ENCODE data around the gene DAPK1.

DAPK1 gene

DNA sequence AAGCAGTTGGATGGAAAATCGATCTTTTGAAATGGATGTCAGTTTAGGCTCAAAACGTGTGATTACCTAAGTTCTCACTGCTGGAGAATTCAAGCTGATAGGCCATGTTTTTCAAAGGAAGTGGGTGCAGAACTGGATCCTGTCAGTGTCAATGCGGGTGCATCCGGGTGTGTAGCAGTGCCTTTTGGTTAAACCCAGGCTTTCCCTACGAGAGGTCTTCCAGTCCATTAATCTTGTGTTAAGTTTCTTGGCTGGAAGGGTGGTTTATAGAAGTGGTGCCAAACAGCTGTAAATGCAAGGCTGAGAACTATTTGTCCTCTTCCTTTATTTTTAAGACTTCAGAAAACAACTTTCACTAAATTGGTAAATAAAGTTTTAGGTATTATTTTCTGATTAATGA lies 71.9 kb downstream of the DAPK1 start:
- ATAC-seq (no peak), DNase-seq (no peak)
- Mint-ChIP-seq H3K27ac (no peak overlapping the region), H3K4me3 (no peak overlapping the region), H3K36me3 (ENCODE audit: low read depth) (no peaks in the 10 kb centered on the region), H3K4me1 (no peaks in the 10 kb centered on the region), H3K27me3 (no peaks in the 10 kb centered on the region), H3K9me3 (no peaks in the 10 kb centered on the region)

- DNase-seq = no peak
Measured at GRCh38 chr9:87570000-87570908, 72.6 kb downstream of the DAPK1 start.

DNA sequence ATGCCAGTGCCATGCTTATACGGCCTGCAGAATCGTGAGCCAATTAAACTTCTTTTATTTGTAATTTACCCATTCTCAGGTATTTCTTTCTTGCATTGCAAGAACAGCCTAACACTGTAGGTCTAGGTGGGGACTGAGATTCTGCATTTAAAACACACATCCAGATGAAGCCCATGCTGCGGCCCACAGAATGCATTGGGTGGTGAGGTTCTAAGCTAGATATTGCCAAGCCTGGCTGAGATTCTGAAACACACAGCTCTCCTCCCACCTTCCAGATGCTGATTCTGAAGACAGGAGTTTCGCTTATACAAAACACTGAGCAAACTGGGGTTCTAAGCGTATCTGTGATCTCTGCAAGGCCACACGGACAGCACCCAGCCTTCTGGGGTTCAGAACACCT lies 75.1 kb downstream of the DAPK1 start:
- H3K27me3 Mint-ChIP-seq = no peaks in the 10 kb centered on the region
- no peak overlapping the region for H3K27ac Mint-ChIP-seq
- DNase-seq = no peak
- no peaks in the 10 kb centered on the region for H3K4me1 Mint-ChIP-seq
- no peak for ATAC-seq
- no peaks in the 10 kb centered on the region for H3K9me3 Mint-ChIP-seq
- no peak overlapping the region for H3K4me3 Mint-ChIP-seq
- no peaks in the 10 kb centered on the region for H3K36me3 Mint-ChIP-seq (ENCODE audit: low read depth)

More at GRCh38 chr9:87570000-87570908, 72.6 kb downstream of the DAPK1 start:
- no peaks in the 10 kb centered on the region for H3K9me3 Mint-ChIP-seq
- no peak overlapping the region for H3K27ac Mint-ChIP-seq
- no peak for ATAC-seq
- no peaks in the 10 kb centered on the region for H3K27me3 Mint-ChIP-seq
- H3K4me3 Mint-ChIP-seq = no peak overlapping the region
- H3K4me1 Mint-ChIP-seq = no peaks in the 10 kb centered on the region
- H3K36me3 Mint-ChIP-seq (ENCODE audit: low read depth) = no peaks in the 10 kb centered on the region

GRCh38 chr9:87573841-87574342 lies 76.2 kb downstream of the DAPK1 start:
- Mint-ChIP-seq H3K4me1 (no peaks in the 10 kb centered on the region), H3K9me3 (no peaks in the 10 kb centered on the region), H3K27ac (no peak overlapping the region), H3K36me3 (ENCODE audit: low read depth) (no peaks in the 10 kb centered on the region), H3K27me3 (no peaks in the 10 kb centered on the region), H3K4me3 (no peak overlapping the region)
- no peak for ATAC-seq
- no peak for DNase-seq

GRCh38 chr9:87577746-87578145 lies 80.1 kb downstream of the DAPK1 start:
- DNase-seq (no peak), ATAC-seq (no peak)
- Mint-ChIP-seq H3K4me1 (no peaks in the 10 kb centered on the region), H3K27ac (no peak overlapping the region), H3K4me3 (no peak overlapping the region), H3K9me3 (no peaks in the 10 kb centered on the region), H3K27me3 (no peaks in the 10 kb centered on the region), H3K36me3 (ENCODE audit: low read depth) (no peaks in the 10 kb centered on the region)

GRCh38 chr9:87578625-87579024 lies 81.0 kb downstream of the DAPK1 start:
- no peaks in the 10 kb centered on the region for H3K9me3 Mint-ChIP-seq
- DNase-seq (no peak), ATAC-seq (no peak)
- H3K36me3 Mint-ChIP-seq (ENCODE audit: low read depth) = no peaks in the 10 kb centered on the region
- no peaks in the 10 kb centered on the region for H3K4me1 Mint-ChIP-seq
- no peaks in the 10 kb centered on the region for H3K27me3 Mint-ChIP-seq
- no peak overlapping the region for H3K4me3 Mint-ChIP-seq
- H3K27ac Mint-ChIP-seq = no peak overlapping the region

DNA sequence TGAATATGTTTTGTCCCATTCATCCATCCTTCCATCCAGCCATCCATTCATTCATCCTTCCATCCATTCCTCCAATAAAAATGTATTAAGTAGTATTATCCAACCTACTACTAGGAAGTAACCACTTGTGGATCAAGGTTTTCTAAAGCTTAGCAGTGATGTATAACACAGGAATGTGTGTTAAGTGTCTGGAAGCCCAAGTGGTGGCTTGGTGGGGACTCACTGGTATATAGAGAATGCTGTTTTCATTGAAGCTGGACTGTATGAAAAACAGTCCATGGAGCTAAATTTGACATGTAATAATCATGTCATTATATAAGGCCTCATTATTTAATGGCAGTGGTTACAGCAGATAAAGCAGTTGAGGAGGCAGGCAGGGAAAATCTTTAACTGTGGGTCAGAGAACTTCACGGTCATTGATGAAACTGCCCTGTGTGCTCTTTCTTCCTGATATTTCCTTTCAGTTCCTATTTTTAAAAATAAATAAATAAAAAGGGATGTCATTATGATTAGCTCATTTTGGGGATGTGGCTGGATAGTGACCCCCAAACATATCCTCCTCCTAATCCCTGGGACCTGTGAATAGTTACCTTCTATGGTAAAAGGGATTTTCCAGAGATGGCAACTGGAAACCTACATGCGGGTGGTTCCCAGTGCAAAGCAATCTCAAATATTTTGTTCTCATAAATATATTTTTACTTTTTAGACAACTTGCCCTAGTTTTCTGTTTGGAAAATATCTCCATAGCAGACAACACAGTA lies 82.3 kb downstream of the DAPK1 start:
- no peak for DNase-seq
- Mint-ChIP-seq H3K4me3 (no peak overlapping the region), H3K27ac (no peak overlapping the region), H3K36me3 (ENCODE audit: low read depth) (no peaks in the 10 kb centered on the region), H3K9me3 (no peaks in the 10 kb centered on the region), H3K27me3 (no peaks in the 10 kb centered on the region), H3K4me1 (no peaks in the 10 kb centered on the region)
- ATAC-seq = no peak

- ATAC-seq (no peak), DNase-seq (no peak)
- H3K4me3 Mint-ChIP-seq = no peak overlapping the region
- no peaks in the 10 kb centered on the region for H3K9me3 Mint-ChIP-seq
- no peaks in the 10 kb centered on the region for H3K27me3 Mint-ChIP-seq
- no peaks in the 10 kb centered on the region for H3K4me1 Mint-ChIP-seq
- H3K36me3 Mint-ChIP-seq (ENCODE audit: low read depth) = no peaks in the 10 kb centered on the region
- H3K27ac Mint-ChIP-seq = no peak overlapping the region
Measured at GRCh38 chr9:87580941-87581438, 83.3 kb downstream of the DAPK1 start.

DNA sequence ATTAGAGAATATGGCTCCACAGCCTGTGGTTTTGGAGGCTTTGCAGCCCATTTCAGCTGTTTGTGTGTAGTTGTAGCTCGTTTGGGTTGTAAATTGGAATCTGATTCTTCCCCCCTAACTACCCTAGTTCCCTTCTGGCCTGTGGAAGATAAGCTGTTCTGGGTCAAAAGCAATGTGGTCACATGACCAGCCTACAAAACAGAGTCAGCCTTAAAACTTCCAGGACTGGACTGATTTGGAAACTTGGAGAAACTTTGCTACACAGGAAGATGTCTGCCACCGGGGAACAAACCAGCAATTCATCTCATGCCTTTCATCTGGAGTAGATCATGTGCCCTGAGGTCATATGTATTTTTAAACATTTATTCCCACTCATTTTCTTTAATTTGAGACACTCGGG lies 83.8 kb downstream of the DAPK1 start:
- Mint-ChIP-seq H3K4me3 (no peak overlapping the region), H3K9me3 (no peaks in the 10 kb centered on the region), H3K36me3 (ENCODE audit: low read depth) (no peaks in the 10 kb centered on the region), H3K27me3 (no peaks in the 10 kb centered on the region), H3K27ac (no peak overlapping the region), H3K4me1 (no peaks in the 10 kb centered on the region)
- DNase-seq (no peak), ATAC-seq (no peak)

DNA sequence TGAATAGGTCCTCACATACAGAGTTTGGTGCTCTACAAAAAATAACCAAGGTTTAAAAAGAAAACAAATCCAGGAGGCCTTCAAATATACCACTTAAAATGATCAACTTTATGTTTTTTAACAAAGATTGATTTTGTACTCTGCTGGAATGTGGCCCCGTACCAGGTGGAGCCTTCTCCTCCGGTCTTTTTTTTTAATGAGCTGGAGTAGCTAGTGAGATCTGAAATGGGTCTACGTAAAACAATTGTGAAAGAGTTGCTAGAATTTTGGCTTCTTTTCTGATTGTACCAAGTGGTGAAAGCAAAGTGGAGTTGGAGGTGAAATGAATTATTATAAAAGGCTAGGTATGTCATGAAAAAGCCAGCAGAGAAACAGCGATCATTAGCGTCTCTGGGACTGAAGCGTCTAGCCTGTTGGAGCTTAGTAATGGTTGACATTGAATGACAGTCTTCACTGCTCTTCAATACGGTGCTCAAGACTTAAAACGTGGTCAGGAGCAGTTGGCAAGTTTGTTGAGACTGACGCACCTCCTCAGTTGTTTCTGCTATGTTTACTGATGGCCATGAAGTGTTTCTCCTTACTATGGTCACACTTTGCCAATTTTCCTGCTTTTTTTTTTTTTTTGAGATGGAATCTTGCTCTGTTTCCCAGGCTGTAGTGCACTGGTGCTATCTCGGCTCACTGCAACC lies 84.4 kb downstream of the DAPK1 start:
- DNase-seq = no peak
- no peaks in the 10 kb centered on the region for H3K4me1 Mint-ChIP-seq
- H3K4me3 Mint-ChIP-seq = no peak overlapping the region
- H3K27me3 Mint-ChIP-seq = no peaks in the 10 kb centered on the region
- no peak overlapping the region for H3K27ac Mint-ChIP-seq
- no peaks in the 10 kb centered on the region for H3K9me3 Mint-ChIP-seq
- ATAC-seq = no peak
- H3K36me3 Mint-ChIP-seq (ENCODE audit: low read depth) = no peaks in the 10 kb centered on the region

DNA sequence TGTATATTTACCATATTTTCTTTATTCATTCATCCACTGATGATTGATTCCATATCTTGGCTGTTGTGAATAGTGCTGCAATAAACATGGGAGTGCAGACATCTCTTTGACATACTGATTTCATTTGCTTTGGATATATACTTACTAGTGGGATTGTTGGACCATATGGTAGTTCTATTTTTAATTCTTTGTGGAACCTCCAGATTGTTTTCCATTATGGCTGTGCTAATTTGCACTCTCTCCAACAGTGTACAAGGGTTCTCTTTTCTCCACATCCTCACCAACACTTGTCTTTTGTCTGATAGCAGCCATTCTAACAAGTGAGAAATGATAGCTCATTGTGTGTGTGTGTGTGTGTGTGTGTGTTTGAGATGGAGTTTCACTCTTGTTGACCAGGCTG lies 86.7 kb downstream of the DAPK1 start:
- H3K27ac Mint-ChIP-seq = no peak overlapping the region
- no peaks in the 10 kb centered on the region for H3K27me3 Mint-ChIP-seq
- no peak for ATAC-seq
- no peaks in the 10 kb centered on the region for H3K36me3 Mint-ChIP-seq (ENCODE audit: low read depth)
- H3K4me1 Mint-ChIP-seq = no peaks in the 10 kb centered on the region
- DNase-seq = no peak
- no peaks in the 10 kb centered on the region for H3K9me3 Mint-ChIP-seq
- H3K4me3 Mint-ChIP-seq = no peak overlapping the region

DNA sequence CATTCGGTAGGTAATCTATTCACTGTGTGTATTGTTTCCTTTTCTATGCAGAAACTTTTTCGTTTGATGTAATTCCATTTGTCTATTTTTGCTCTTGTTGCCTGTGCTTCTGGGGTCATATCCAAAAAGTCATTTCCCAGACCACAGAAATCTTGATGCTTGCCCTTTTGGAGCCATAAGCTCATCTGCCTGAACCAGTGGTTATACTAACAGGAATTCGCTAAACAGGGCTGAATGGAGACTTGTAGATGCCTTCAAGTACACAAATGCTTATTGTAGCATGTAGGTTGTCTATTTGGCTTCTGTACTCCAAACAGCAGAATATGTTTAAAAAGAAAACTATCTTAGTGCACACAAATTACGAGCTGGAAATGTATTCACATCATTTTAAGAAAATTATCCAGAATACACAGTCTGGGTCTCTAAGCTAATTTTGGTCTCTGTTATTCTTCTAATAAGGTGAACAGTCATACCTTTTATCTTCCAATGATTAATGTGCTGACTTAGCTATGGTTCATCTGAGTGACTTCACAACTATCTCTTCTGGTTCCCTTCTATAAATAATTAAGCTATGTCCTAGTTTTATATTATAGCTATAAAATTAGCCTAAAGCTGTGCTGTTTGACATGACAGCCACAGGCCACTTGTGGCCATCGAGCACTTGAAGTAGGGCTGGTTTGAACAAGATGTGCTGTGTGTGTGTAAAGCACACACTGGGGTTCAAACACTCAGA lies 87.6 kb downstream of the DAPK1 start:
- Mint-ChIP-seq H3K9me3 (no peaks in the 10 kb centered on the region), H3K27me3 (no peaks in the 10 kb centered on the region), H3K36me3 (ENCODE audit: low read depth) (no peaks in the 10 kb centered on the region), H3K4me1 (no peaks in the 10 kb centered on the region), H3K4me3 (no peak overlapping the region), H3K27ac (no peak overlapping the region)
- ATAC-seq = no peak
- no peak for DNase-seq

DNA sequence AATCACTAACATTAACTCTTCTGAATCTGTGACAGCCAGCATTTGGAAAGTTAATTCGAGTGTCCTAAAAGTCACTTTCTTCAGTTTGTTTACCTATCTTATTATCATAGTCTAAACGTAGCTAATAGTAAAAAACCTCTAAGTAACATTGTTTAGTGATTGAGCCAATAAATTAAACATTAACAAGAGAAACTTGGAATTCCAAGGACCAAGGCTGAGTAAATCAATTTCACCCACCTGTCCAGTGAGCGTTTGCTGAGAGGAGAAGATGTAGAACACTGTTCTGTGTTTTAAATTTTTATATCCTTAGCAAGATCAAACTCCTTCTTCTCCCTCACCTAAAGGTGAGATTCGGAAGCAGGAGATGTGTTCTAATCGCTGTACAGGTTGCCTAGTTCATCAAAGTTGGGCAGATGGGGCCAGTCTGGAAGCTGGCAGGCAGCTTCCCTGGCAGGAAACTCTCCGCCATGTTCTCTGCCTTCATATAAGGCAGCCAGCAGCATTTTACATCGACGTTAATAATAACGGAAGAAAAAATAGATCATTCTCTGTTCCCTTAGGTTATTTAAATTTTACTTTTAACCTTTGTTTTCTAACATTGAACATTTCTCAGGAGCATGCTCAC lies 89.2 kb downstream of the DAPK1 start:
- Mint-ChIP-seq H3K27me3 (no peaks in the 10 kb centered on the region), H3K27ac (no peak overlapping the region), H3K36me3 (ENCODE audit: low read depth) (no peaks in the 10 kb centered on the region), H3K4me3 (no peak overlapping the region), H3K9me3 (no peaks in the 10 kb centered on the region), H3K4me1 (no peaks in the 10 kb centered on the region)
- DNase-seq (no peak), ATAC-seq (no peak)

DNA sequence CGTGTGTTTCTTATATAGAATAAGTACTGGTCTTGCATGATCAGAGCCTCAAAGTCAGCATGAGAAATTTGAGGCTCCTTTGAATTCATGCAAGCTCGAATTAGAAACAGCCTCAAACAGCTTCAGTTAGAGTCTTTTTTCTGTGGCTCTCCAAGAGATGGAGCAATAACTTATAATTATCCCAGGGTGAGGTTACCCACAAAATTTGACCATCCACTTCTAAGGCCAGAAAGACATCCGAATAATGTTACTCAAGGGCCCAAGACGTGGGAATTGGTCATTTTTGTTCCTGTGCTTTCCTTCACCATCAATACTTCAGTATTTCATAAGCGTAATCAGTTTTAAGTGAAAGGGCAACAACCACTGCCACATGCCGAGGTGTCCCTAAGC lies 89.7 kb downstream of the DAPK1 start:
- no peaks in the 10 kb centered on the region for H3K36me3 Mint-ChIP-seq (ENCODE audit: low read depth)
- ATAC-seq (no peak), DNase-seq (no peak)
- no peak overlapping the region for H3K27ac Mint-ChIP-seq
- no peaks in the 10 kb centered on the region for H3K27me3 Mint-ChIP-seq
- no peaks in the 10 kb centered on the region for H3K4me1 Mint-ChIP-seq
- no peaks in the 10 kb centered on the region for H3K9me3 Mint-ChIP-seq
- H3K4me3 Mint-ChIP-seq = no peak overlapping the region

All from activated naive CD8-positive, alpha-beta T cell treated with anti-CD3 and anti-CD28 coated beads, Interleukin-2, amount 50 U/mL, for 24 hours (primary cell).